ENCODE measurements around the gene PSKH1.
"Not testable (repeated sequence)": the region's sequence is repeated elsewhere in the genome, so short reads cannot be mapped to it uniquely, and the experiment has no call there.

The PSKH1 gene

GRCh38 chr16:67927131-67927941 lies 34.3 kb downstream of the PSKH1 start:
- DNase-seq, result no peak

GRCh38 chr16:67928147-67928546 lies 35.1 kb downstream of the PSKH1 start:
- DNase-seq, result no peak

- peak; percentile 91 for DNase-seq
Measured at GRCh38 chr16:67928561-67929364, 35.7 kb downstream of the PSKH1 start.

- DNase-seq, result no peak
Measured at GRCh38 chr16:67930191-67930590, 37.1 kb downstream of the PSKH1 start.

GRCh38 chr16:67930678-67931211 lies 37.7 kb downstream of the PSKH1 start:
- no peak for DNase-seq

GRCh38 chr16:67931712-67932461 lies 38.8 kb downstream of the PSKH1 start, which contains the start of gene CTRL:
Gene CTRL (minus strand): TSS chr16:67931862. CDS start chr16:67931852, 10 bp downstream.
- no peak for DNase-seq

GRCh38 chr16:67932462-67932840 lies 39.4 kb downstream of the PSKH1 start:
- DNase-seq, result no peak

GRCh38 chr16:67933805-67934204 lies 40.8 kb downstream of the PSKH1 start:
- no peak for DNase-seq

GRCh38 chr16:67934306-67935100 lies 41.4 kb downstream of the PSKH1 start:
- DNase-seq, result no peak

GRCh38 chr16:67935101-67935401 lies 42.0 kb downstream of the PSKH1 start:
- no peak for DNase-seq

GRCh38 chr16:67935402-67936123 lies 42.5 kb downstream of the PSKH1 start:
- DNase-seq, result peak; percentile 98

GRCh38 chr16:67936124-67936879 lies 43.2 kb downstream of the PSKH1 start, which contains the start of gene PSMB10:
Gene PSMB10 (minus strand): TSS chr16:67936850. CDS start chr16:67936749, 101 bp downstream.
- DNase-seq, result no peak

- peak; percentile 90 for DNase-seq
Measured at GRCh38 chr16:67936880-67937605, 44.0 kb downstream of the PSKH1 start.

- not testable (repeated sequence) for DNase-seq
Measured at GRCh38 chr16:67937713-67938112, 44.7 kb downstream of the PSKH1 start.

GRCh38 chr16:67939507-67940445 lies 46.7 kb downstream of the PSKH1 start:
- DNase-seq, result peak; percentile 78

- no peak for DNase-seq
Measured at GRCh38 chr16:67940446-67941089, 47.5 kb downstream of the PSKH1 start.

GRCh38 chr16:67941469-67942199 lies 48.6 kb downstream of the PSKH1 start:
- no peak for DNase-seq

- DNase-seq, result peak; percentile 74
Measured at GRCh38 chr16:67942200-67942509, 49.1 kb downstream of the PSKH1 start.
